Fibroblast of lung (primary cell): ENCODE data around the gene MYBPH.

Experiments used
- CTCF ChIP-seq, 2 donors: IDR thresholded peaks in 1 of 2; conservative IDR thresholded peaks in 1 of 2; 1 replicate in 1 of 2; 2 replicates in 1 of 2; pipeline ENCODE4 v1.5.1; 2011 to 2012; ENCODE audit warnings: low read length in 2 of 2, control low read depth in 1 of 2, inconsistent platforms in 1 of 2, low read depth in 1 of 2, mild to moderate bottlenecking in 1 of 2
- EZH2 ChIP-seq: IDR thresholded peaks from 2 replicates; pipeline ENCODE4 v1.5.1; 2012; ENCODE audit warnings: low read length, control low read depth, mild to moderate bottlenecking; ENCODE audit errors: missing control alignments

GRCh38 chr1:203145321-203146041 is 30.1 kb downstream of the MYBPH start:
- TF ChIP-seq CTCF (conservative IDR thresholded peaks at IDR 0.05 in 1 of 2, IDR thresholded peaks at IDR 0.05 in 1 of 2; ENCODE audit: low read depth in 1 of 2, low read length in 2 of 2) (no peak), EZH2 (no peak)
